ENCODE data around the gene MPZL3.

The MPZL3 gene, protein sequence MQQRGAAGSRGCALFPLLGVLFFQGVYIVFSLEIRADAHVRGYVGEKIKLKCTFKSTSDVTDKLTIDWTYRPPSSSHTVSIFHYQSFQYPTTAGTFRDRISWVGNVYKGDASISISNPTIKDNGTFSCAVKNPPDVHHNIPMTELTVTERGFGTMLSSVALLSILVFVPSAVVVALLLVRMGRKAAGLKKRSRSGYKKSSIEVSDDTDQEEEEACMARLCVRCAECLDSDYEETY

DNA sequence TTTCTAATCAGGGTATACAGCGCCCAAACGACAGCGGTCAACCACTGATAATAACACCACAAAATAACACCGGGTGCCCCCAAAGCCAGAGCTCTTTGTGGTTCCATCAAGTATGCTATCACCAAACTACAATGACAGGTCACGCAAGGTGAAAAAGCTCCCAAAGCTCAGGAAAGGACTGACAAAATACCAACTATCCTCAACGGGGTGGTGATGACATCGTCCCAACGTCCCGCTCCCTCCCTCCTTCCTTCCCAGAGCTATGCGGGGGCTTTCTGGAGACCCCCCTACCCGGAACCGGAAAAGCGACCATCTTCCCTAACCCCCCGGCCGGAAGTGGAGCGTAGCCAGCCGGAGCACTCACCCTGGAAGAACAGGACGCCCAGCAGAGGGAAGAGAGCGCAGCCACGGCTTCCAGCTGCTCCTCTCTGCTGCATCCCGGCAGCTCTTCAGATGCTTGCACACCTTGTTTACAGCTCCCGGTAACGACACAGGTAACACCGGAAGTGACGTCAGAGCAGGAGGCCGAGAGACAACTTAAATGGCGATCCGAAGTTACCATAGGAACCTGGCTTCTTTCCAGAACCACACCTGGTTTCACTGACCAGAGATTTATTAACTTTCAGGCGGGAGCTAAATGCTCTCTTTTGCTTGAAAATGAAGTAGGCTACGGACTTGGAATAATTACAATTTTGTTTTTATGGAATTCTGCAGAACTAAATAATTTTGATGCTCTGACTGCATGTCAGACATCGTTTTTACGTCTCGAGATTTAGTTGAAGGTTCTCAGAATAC, at the start of gene MPZL3:
MPZL3 (minus strand) TSS at position 508 of the 795 bp plus-strand sequence; CDS start at position 437, 71 bp downstream.
- DNase-seq (ENCODE audit: low read depth) = peak; percentile 82

DNA sequence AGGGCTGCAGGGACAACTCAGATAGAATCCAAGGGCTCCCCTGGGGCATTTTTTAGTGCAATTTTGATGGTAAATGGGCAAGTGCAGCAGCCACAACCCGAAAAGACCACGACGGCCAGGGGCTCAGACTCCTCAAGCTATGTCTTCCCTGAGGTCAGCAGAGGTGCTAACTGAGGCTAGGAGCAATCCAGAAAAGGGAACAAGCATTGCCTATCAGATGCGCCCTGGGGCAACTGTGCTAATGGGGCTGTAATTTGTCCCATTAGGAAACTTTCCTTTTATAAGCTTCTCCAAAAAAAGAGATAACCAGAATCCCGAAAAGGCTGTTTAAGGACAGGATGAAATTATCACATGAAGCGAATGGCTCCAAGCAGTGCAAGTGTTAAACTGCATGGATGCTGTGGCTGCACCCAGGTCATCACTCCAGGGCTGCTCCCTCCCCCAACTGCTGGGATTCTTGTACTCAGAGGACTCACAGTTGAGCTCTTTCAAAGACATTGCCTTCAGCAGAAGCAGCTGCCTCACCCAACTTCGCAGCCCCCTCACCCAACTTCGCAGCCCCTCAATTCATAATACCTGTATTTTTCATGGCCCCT, 49.5 kb upstream of the MPZL3 start:
- no peak for DNase-seq (ENCODE audit: low read depth)

DNA sequence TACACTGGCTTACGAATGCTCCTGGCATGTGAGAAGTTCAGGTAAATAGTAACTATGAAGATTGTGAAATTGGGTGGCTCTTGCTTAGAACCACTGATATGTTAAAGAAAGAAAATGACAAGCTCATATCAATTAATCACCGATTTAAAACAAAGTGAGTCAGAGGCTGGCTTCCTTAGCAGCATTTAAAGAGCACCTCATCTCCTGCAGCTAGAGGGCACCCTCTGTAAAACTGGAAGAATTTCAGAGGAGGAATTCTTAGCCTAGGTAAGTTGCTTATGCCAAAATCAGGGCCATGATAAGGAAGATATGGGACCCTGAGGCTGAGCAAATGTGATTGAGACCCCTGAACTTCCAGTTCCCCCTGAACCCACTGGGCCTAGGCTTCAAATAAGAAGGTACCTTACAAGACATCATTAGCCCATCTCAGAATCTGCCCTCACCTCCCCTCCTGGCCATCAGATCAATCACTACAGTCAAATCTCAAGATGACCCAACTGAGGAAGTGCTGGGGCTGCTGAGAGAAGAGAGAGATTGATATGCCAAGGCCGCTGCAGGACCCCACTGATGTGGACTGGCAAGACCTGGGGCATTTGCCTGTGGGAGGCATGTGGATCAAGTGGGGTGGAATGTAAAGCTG, 43.8 kb upstream of the MPZL3 start:
- no peak for DNase-seq (ENCODE audit: low read depth)

- no peak for DNase-seq (ENCODE audit: low read depth)
Measured at GRCh38 chr11:118295199-118295598, 43.0 kb upstream of the MPZL3 start.

GRCh38 chr11:118294053-118294452, 41.9 kb upstream of the MPZL3 start:
- DNase-seq (ENCODE audit: low read depth) = no peak

DNA sequence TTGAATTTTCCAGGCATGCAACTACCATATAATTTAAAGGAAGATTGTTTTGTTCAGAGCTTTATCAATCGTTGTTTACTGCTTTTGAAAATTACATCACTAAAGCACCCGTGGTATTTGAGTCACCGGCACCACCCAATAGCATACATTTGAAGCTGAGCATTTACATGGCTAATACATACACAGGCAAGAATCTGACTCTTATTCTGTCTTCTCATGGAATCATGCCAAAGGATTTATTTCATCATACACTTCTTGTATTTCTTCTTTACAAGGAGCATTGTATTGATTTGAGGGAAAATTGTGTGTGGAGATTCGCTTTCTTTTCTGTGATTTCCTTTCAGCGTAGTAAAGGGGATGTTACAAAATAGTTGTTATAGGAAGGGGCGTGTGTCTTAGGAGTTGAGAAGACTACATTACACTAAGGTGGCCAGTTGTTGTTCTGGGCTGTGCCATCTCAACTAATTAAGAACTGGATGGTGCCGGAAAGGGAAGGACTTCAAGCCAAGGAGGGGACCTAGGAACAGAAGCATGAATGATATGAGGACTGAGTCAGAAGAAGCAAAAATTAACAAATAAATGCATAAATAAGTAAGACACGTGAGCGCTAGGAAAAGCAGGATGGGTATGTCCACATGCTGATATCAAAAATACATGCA, 39.4 kb upstream of the MPZL3 start:
- DNase-seq (ENCODE audit: low read depth) = no peak

DNA sequence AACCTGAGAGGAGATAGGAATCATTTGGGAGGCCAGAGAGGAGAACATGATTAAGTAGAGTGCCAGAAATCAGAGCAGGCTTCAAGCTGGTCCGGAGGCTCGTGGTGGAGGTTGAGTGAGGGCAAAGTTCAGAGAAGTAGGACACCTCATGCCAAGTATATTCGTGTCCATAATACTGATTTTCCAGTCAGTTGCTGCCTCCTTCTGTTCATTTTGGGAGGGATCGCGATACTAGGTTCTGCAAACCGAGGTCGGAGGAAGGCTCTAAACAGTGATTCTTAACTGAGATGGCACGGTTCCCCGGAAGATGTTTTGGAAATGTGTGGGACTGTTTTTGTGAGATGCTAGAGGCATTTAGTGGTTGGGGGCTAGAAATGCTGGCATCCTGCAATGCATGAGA, 38.8 kb upstream of the MPZL3 start:
- DNase-seq (ENCODE audit: low read depth) = no peak

DNA sequence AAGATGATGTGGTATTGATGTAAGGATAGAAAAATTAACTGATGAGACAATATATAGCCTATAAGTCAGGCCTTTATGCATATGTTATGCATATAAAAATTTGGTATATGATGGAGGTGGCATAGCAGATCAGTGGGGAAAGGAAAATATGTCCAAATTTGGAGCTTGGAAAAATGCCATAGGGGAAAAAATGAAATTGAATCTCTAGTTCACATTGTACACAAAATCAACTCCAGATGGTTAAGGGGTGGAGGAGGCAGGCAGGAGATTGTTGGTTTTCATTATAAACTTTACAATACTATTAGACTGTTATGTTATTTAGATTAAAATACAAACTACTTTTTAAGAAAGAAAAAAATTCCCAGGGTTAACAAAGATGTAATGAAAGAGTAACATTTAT, 37.2 kb upstream of the MPZL3 start:
- DNase-seq (ENCODE audit: low read depth) = no peak

DNA sequence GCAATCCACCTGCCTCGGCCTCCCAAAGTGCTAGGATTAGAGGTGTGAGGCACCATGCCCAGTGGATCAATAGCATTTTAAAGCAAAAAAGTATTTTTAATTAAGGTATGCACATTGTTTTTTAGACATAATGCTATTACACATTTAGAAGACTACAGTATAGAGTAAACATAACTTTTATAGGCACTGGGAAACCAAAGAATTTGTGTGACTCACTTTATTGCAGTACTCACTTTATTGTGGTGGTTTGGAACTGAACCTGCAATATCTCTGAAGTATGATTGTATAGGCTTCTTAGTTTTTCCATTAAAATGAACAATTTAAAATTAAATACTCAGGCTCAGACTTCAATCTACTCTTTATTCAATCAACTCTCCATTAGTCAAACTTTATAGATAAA, 34.8 kb upstream of the MPZL3 start:
- DNase-seq (ENCODE audit: low read depth) = no peak

DNA sequence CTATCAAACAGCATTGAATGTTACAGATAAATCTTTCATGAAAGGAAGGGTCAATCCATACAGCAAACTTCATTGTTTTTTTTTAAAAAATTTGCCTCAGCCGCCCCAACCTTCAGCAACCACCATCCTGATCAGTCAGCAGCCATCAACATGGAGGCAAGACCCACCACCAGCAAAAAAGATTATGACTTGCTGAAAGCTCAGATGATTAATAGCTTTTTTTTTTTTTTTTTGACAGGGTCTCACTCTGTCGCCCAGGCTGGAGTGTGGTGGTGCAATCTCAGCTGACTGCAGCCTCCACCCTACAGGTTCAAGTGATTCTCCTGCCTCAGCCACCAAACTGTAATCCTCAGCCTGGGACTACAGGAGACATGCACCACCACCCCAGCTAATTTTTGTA, 34.4 kb upstream of the MPZL3 start:
- DNase-seq (ENCODE audit: low read depth) = no peak

- DNase-seq (ENCODE audit: low read depth) = peak; percentile 68
Measured at GRCh38 chr11:118283756-118284350, 31.7 kb upstream of the MPZL3 start.

- DNase-seq (ENCODE audit: low read depth) = no peak
Measured at GRCh38 chr11:118283037-118283636, 31.0 kb upstream of the MPZL3 start.

DNA sequence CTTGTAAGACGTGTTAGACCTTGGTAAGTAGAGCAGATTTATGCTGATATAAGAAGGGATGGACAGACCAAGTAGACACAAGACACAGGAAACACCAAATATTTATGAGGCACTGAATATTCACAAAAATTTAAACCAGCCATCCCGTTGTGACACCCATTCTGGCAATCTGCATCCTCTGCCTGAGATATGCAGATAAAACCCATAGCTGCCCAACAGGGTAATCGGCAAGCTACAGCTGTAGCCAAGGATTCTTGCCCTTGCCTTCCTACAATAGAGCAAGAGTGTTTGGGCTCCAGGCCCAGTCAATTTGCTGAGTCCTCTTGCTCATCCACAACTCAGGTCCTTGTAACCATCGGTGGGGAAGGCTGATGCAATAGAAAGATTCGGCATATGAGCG, 30.4 kb upstream of the MPZL3 start:
- no peak for DNase-seq (ENCODE audit: low read depth)

GRCh38 chr11:118281284-118281683, 29.1 kb upstream of the MPZL3 start:
- DNase-seq (ENCODE audit: low read depth) = no peak

DNA sequence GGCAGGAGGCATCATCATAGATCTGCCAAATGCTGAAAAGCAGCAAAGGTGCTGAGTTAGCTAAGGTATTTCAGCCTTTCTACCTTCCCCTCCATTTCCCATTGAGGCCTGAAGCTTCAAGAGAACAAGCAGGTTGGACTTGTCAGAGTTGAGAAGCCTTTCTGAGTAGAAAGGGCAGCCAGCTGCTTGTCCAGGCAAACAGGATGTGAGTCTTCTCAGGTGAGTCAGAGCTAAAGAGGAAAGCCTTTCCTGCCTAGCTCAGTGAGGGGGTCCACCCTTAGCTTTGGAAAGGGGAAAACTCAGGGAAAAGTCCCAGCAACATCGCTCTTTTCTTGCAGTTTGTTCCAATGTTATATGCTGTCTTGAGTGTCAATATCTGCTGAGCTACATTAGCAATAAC, 25.1 kb upstream of the MPZL3 start:
- no peak for DNase-seq (ENCODE audit: low read depth)

GRCh38 chr11:118276422-118276821, 24.3 kb upstream of the MPZL3 start:
- no peak for DNase-seq (ENCODE audit: low read depth)

DNA sequence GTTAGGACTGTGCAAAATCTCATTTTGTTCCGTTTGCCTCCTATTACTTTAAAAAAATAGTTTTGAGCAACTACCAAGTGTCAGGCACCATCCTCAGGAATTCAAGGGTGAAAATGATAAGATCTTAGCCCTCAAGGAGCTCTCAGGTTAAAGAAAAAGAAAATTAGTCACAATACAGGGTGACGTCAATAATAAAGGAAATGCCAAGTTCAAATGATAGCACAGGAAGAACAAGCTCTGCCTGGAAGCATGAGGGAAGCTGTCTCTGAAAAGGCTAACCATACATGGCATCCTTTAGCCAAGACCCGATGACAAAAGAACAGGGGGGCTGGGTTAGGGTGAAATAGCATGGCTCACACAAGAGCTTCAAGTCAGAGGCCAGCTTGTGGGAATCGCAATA, 23.0 kb upstream of the MPZL3 start:
- no peak for DNase-seq (ENCODE audit: low read depth)

GRCh38 chr11:118274186-118274585, 22.0 kb upstream of the MPZL3 start:
- no peak for DNase-seq (ENCODE audit: low read depth)

DNA sequence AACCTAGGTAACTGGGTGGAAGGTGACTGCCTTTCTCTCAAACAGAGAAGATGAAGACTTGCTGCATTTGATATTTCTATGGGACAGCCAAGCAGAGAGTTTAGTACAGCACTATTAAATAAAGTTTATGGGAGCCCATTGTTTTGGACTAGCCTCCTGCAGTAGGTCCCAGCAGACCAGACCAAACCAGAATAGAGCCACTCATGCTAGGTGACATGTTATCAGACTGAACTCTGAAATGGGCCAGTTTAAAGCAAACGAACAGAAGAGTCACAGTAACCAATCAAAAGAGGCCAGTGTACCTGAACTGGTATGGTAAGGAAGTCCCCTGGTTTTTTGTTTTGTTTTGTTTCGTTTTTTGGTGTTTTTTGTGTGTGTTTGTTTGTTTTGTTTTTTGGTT, 19.8 kb upstream of the MPZL3 start:
- DNase-seq (ENCODE audit: low read depth) = no peak

DNA sequence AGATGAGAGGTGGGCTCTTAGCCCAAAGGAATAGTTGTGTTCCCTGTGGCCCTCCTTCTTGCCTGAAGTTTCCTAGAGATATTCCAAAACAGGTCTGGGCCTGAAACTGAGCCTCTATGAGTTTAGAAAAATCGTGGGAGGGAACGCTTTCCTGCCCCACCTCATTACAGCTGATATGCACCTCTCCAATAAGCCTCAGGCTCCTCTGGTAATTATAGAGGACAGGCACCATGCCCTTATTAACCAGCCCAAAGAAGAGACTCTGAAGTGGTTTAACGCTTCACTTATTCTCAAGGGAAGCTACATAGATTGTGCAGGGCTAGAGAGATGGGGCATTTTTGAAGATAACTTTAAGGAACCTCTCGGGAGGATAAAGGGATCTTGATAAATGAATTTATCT, 15.3 kb upstream of the MPZL3 start:
- no peak for DNase-seq (ENCODE audit: low read depth)

- no peak for DNase-seq (ENCODE audit: low read depth)
Measured at GRCh38 chr11:118265954-118266353, 13.8 kb upstream of the MPZL3 start.

Measured in CMK (cell line).